ENCODE measurements around the gene FKBP1B. TPM values are rescaled to one million over a fixed set of nuclear protein-coding genes. Genes with fewer than 3 reads are reported as not detected.
A peak's percentile ranks its signal among the peaks of the same experiment; 100 is the strongest.

Gene FKBP1B
- total and polyA plus RNA-seq, 2 experiments from 2014 or later, result 43.1 to 46.3 TPM

GRCh38 chr2:24110660-24111303 lies 61.2 kb downstream of the FKBP1B start:
- Histone ChIP-seq H3K4me1 (ENCODE audit: low read depth) (peaks cover 16% of the 10 kb centered on the region), H3K4me3 (no peak overlapping the region), H3K9me3 (ENCODE audit: low read depth) (no peaks in the 10 kb centered on the region), H3K36me3 (no peaks in the 10 kb centered on the region), H3K27ac (peak overlapping the region; percentile 94), H3K27me3 (no peaks in the 10 kb centered on the region)
- no peak for TF ChIP-seq CTCF (IDR thresholded peaks at IDR 0.05; ENCODE audit: low read depth, low read length)
- no peak for DNase-seq (ENCODE audit: low read depth in 1 of 2, low spot score in 1 of 2)

GRCh38 chr2:24111407-24111901 lies 61.9 kb downstream of the FKBP1B start:
- TF ChIP-seq CTCF (IDR thresholded peaks at IDR 0.05; ENCODE audit: low read depth, low read length), result no peak
- no peaks in the 10 kb centered on the region for H3K9me3 ChIP-seq (ENCODE audit: low read depth)
- H3K4me3 ChIP-seq, result no peak overlapping the region
- H3K4me1 ChIP-seq (ENCODE audit: low read depth), result peaks cover 16% of the 10 kb centered on the region
- peak overlapping the region; percentile 94 for H3K27ac ChIP-seq
- no peaks in the 10 kb centered on the region for H3K27me3 ChIP-seq
- DNase-seq (ENCODE audit: low read depth in 1 of 2, low spot score in 1 of 2), result peak in 1 of 2 donors; percentile 47
- no peaks in the 10 kb centered on the region for H3K36me3 ChIP-seq

Other genes starting within 250 kb of the FKBP1B start
- gene ATAD2B, start 122.6 kb upstream of the FKBP1B start, total RNA-seq, result 11.3 and 17.2 TPM in 2 replicates
- 10.7 and 14.4 TPM in 2 replicates for gene ATAD2B, start 122.6 kb upstream of the FKBP1B start, polyA plus RNA-seq
- gene UBXN2A, start 109.3 kb upstream of the FKBP1B start, total RNA-seq, result 14.7 and 19.1 TPM in 2 replicates
- 19.3 and 25.2 TPM in 2 replicates for gene UBXN2A, start 109.3 kb upstream of the FKBP1B start, polyA plus RNA-seq
- 0.14 and 0.69 TPM in 2 replicates for gene MFSD2B, start 39.7 kb upstream of the FKBP1B start, total RNA-seq
- 0.23 and 3.9 TPM in 2 replicates for gene MFSD2B, start 39.7 kb upstream of the FKBP1B start, polyA plus RNA-seq
- gene WDCP, start 2.4 kb upstream of the FKBP1B start, total RNA-seq, result 7.7 and 8.1 TPM in 2 replicates
- gene WDCP, start 2.4 kb upstream of the FKBP1B start, polyA plus RNA-seq, result 6.8 and 8.2 TPM in 2 replicates
- gene SF3B6, start 26.6 kb downstream of the FKBP1B start, total RNA-seq, result 88.5 and 133 TPM in 2 replicates
- gene SF3B6, start 26.6 kb downstream of the FKBP1B start, polyA plus RNA-seq, result 238 and 292 TPM in 2 replicates
- gene TP53I3, start 35.1 kb downstream of the FKBP1B start, total RNA-seq, result 25.4 and 55.5 TPM in 2 replicates
- 31.6 and 70.2 TPM in 2 replicates for gene TP53I3, start 35.1 kb downstream of the FKBP1B start, polyA plus RNA-seq
- 3.2 TPM in 1 of 2 replicates, not detected in the other for gene PFN4, start 73.6 kb downstream of the FKBP1B start, total RNA-seq
- 0.36 and 1.9 TPM in 2 replicates for gene PFN4, start 73.6 kb downstream of the FKBP1B start, polyA plus RNA-seq
- gene FAM228B, start 73.7 kb downstream of the FKBP1B start, total RNA-seq, result 16.3 TPM in 2 replicates
- 42.3 and 60.5 TPM in 2 replicates for gene FAM228B, start 73.7 kb downstream of the FKBP1B start, polyA plus RNA-seq
- 1.7 and 3.0 TPM in 2 replicates for gene FAM228A, start 125.3 kb downstream of the FKBP1B start, total RNA-seq
- 0.61 and 0.82 TPM in 2 replicates for gene FAM228A, start 125.3 kb downstream of the FKBP1B start, polyA plus RNA-seq

All from cardiac muscle cell (in vitro differentiated cells and primary cell).